ENCODE results near the gene SRI. TPM values are rescaled to one million over a fixed set of nuclear protein-coding genes. Genes with fewer than 3 reads are reported as not detected.

The SRI gene
- total RNA-seq, 4 donors from 2014 or later: 17.9 to 78.6 (median 44.2) TPM

- intact Hi-C loops (cut with DNase I; ENCODE audit: low total_unique reads): no loop called here
- Histone ChIP-seq H3K4me1 (no peaks in the 10 kb centered on the region), H3K4me3 (no peak overlapping the region), H3K9me3 (no peaks in the 10 kb centered on the region), H3K27me3 (no peaks in the 10 kb centered on the region), H3K27ac (no peak overlapping the region), H3K36me3 (no peaks in the 10 kb centered on the region)
- TF ChIP-seq CTCF (IDR thresholded peaks at IDR 0.05): no peak
- no peak for TF ChIP-seq POLR2A (IDR thresholded peaks at IDR 0.05)
- no peak for DNase-seq
Observed at GRCh38 chr7:88224601-88225275, 4.9 kb upstream of the SRI start.

GRCh38 chr7:88223265-88223664 lies 3.4 kb upstream of the SRI start:
- Histone ChIP-seq H3K4me3 (no peak overlapping the region), H3K27me3 (no peaks in the 10 kb centered on the region), H3K36me3 (no peaks in the 10 kb centered on the region), H3K4me1 (peaks cover 0 to 4% of the 10 kb centered on the region in 2 donors), H3K27ac (no peak overlapping the region), H3K9me3 (no peaks in the 10 kb centered on the region)
- no peak for DNase-seq
- intact Hi-C loops (cut with DNase I; ENCODE audit: low total_unique reads): no loop called here
- no peak for TF ChIP-seq POLR2A (IDR thresholded peaks at IDR 0.05)
- TF ChIP-seq CTCF (IDR thresholded peaks at IDR 0.05): no peak

GRCh38 chr7:88218836-88219605 lies 817 bp downstream of the SRI start:
- intact Hi-C loops (cut with DNase I; ENCODE audit: low total_unique reads): no loop called here
- Histone ChIP-seq H3K4me1 (peaks cover 5 to 6% of the 10 kb centered on the region in 2 donors), H3K27ac (peak overlapping the region; percentile 78 to 88), H3K4me3 (peak overlapping the region; percentile 67 to 93), H3K36me3 (no peaks in the 10 kb centered on the region), H3K27me3 (no peaks in the 10 kb centered on the region), H3K9me3 (no peaks in the 10 kb centered on the region)
- DNase-seq: peak; percentile 35 to 40
- TF ChIP-seq CTCF (IDR thresholded peaks at IDR 0.05) (no peak), POLR2A (IDR thresholded peaks at IDR 0.05) (no peak)

GRCh38 chr7:88218429-88218745 lies 1.5 kb downstream of the SRI start:
- no peaks in the 10 kb centered on the region for H3K9me3 ChIP-seq
- no peaks in the 10 kb centered on the region for H3K27me3 ChIP-seq
- peak overlapping the region; percentile 78 to 88 for H3K27ac ChIP-seq
- intact Hi-C loops (cut with DNase I; ENCODE audit: low total_unique reads): no loop called here
- no peak for DNase-seq
- H3K4me3 ChIP-seq: peak overlapping the region; percentile 67 to 93
- peaks cover 5 to 6% of the 10 kb centered on the region in 2 donors for H3K4me1 ChIP-seq
- TF ChIP-seq POLR2A (IDR thresholded peaks at IDR 0.05) (no peak), CTCF (IDR thresholded peaks at IDR 0.05) (no peak)
- H3K36me3 ChIP-seq: no peaks in the 10 kb centered on the region

All from uterus (tissue), 4 donors.